Measurements from ENCODE around the gene TMC5. TPM values are rescaled to one million over a fixed set of nuclear protein-coding genes. Genes with fewer than 3 reads are reported as not detected.
"Not testable (repeated sequence)": the region's sequence is repeated elsewhere in the genome, so short reads cannot be mapped to it uniquely, and the experiment has no call there.

TMC5 gene
- polyA plus RNA-seq, 3 donors = not detected

DNA sequence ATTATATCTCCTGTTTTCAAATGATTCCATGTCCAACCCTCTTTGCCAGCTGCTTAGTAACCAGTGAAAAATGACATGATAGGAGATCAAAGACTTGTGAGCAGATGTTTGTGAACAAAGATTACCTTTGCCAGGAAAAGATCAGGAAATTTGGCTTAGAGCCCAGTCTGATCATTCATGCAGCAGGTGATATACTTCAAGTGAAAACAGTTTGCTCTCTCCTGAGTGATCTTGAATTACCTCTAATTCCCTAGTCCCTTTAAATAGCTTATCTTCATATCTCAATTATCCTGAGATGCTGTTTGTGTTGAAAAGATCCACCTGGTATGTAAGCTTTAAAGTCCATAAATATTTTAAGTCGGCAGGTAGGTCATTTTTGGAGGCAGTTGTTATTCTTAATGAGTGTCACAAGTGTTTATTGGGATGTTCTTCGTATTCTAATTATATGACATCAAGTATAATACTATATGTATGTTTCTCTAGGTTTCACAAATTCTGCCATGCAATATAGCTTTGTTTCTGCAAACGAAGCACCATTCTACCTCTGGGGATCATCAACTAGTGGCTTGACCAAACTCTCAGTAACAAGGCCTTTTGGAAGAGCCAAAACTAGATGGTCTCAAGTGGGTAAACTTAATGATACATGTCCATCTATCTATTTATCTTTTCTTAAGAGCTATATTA lies 124.6 kb downstream of the TMC5 start:
- no CpG with 5 or more reads among the region's 3 CpGs for WGBS (ENCODE audit: insufficient coverage)
- Histone ChIP-seq H3K27me3 (ENCODE audit: control insufficient read depth in 2 of 2, insufficient read depth in 2 of 2, low read length in 2 of 2) (no peaks in the 10 kb centered on the region), H3K27ac (ENCODE audit: low read depth in 1 of 2, low read length in 2 of 2) (no peak overlapping the region), H3K4me2 (replicated peaks; ENCODE audit: extremely low read depth, low read length, poor library complexity, severe bottlenecking) (no peak overlapping the region), H3K36me3 (replicated peaks in 1 of 2; ENCODE audit: control insufficient read depth in 1 of 2, insufficient read depth in 2 of 2, low read length in 2 of 2) (peaks cover 52 to 89% of the 10 kb centered on the region in 2 donors), H3K9ac (ENCODE audit: insufficient read depth, low read length, poor library complexity, severe bottlenecking) (no peak overlapping the region), H4K20me1 (ENCODE audit: insufficient read depth, low read length) (no peaks in the 10 kb centered on the region), H3K9me3 (replicated peaks in 1 of 2; ENCODE audit: control insufficient read depth in 1 of 2, insufficient read depth in 1 of 2, low read length in 2 of 2) (peaks cover 0 to 6% of the 10 kb centered on the region in 2 donors), H3K4me1 (ENCODE audit: control insufficient read depth in 1 of 2, insufficient read depth in 2 of 2, low read length in 2 of 2) (no peaks in the 10 kb centered on the region), H2AFZ (ENCODE audit: insufficient read depth, low read depth, low read length, poor library complexity, severe bottlenecking) (no peak overlapping the region), H3K79me2 (ENCODE audit: insufficient read depth, low read length) (no peaks in the 10 kb centered on the region), H3K4me3 (replicated peaks in 1 of 3; ENCODE audit: low read depth in 2 of 3, low read length in 3 of 3) (no peak overlapping the region)
- DNase-seq = no peak
- TF ChIP-seq, protein P1, sequence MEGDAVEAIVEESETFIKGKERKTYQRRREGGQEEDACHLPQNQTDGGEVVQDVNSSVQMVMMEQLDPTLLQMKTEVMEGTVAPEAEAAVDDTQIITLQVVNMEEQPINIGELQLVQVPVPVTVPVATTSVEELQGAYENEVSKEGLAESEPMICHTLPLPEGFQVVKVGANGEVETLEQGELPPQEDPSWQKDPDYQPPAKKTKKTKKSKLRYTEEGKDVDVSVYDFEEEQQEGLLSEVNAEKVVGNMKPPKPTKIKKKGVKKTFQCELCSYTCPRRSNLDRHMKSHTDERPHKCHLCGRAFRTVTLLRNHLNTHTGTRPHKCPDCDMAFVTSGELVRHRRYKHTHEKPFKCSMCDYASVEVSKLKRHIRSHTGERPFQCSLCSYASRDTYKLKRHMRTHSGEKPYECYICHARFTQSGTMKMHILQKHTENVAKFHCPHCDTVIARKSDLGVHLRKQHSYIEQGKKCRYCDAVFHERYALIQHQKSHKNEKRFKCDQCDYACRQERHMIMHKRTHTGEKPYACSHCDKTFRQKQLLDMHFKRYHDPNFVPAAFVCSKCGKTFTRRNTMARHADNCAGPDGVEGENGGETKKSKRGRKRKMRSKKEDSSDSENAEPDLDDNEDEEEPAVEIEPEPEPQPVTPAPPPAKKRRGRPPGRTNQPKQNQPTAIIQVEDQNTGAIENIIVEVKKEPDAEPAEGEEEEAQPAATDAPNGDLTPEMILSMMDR (IDR thresholded peaks at IDR 0.05) = no peak
- intact Hi-C loops (cut with micrococcal nuclease) = no loop called here
- peaks cover 53 to 83% of the 10 kb centered on the region in 2 donors for H3K36me3 Mint-ChIP-seq
- peaks cover 2 to 7% (median 4%) of the 10 kb centered on the region in 7 donors for H3K9me3 Mint-ChIP-seq
- H3K4me1 Mint-ChIP-seq = no peaks in the 10 kb centered on the region
- no peaks in the 10 kb centered on the region for H3K27me3 Mint-ChIP-seq (ENCODE audit: low read depth in 3 of 3)
- no peak overlapping the region for H3K27ac Mint-ChIP-seq
- H3K4me3 Mint-ChIP-seq = no peak overlapping the region

DNA sequence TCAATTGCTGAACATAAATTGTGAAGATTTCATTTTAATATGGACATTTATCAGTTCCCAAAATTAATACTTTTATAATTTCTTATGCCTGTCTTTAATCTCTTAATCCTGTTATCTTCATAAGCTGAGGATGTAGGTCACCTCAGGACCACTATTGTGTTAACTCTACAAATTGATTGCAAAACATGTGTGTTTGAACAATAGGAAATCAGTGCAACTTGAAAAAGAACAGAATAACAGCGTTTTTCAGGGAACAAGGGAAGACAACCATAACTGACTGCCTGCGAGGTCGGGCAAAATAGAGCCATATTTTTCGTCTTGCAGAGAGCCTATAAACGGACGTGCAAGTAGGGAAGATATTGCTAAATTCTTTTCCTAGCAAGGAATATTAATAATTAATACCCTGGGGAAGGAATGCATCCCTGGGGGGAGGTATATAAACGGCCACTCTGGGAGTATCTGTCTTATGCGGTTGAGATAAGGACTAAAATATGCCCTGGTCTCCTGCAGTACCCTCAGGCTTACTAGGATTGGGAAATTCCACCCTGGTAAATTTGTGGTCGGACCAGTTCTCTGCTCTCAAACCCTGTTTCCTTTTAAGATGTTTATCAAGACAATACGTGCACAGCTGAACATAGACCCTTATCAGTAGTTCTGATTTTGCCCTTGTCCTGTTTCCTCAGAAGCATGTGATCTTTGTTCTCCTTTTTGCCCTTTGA lies 125.8 kb downstream of the TMC5 start:
- H3K9ac ChIP-seq (ENCODE audit: insufficient read depth, low read length, poor library complexity, severe bottlenecking); H2AFZ ChIP-seq (ENCODE audit: insufficient read depth, low read depth, low read length, poor library complexity, severe bottlenecking); H4K20me1 ChIP-seq (ENCODE audit: insufficient read depth, low read length); H3K27ac Mint-ChIP-seq; intact Hi-C loops (cut with micrococcal nuclease); H3K4me2 ChIP-seq (replicated peaks; ENCODE audit: extremely low read depth, low read length, poor library complexity, severe bottlenecking); H3K27me3 ChIP-seq (ENCODE audit: control insufficient read depth in 2 of 2, insufficient read depth in 2 of 2, low read length in 2 of 2); H3K9me3 Mint-ChIP-seq; H3K9me3 ChIP-seq (replicated peaks in 1 of 2; ENCODE audit: control insufficient read depth in 1 of 2, insufficient read depth in 1 of 2, low read length in 2 of 2); H3K4me1 ChIP-seq (ENCODE audit: control insufficient read depth in 1 of 2, insufficient read depth in 2 of 2, low read length in 2 of 2); H3K4me1 Mint-ChIP-seq; H3K79me2 ChIP-seq (ENCODE audit: insufficient read depth, low read length); H3K4me3 ChIP-seq (replicated peaks in 1 of 3; ENCODE audit: low read depth in 2 of 3, low read length in 3 of 3); H3K27ac ChIP-seq (ENCODE audit: low read depth in 1 of 2, low read length in 2 of 2); H3K4me3 Mint-ChIP-seq; DNase-seq; H3K27me3 Mint-ChIP-seq (ENCODE audit: low read depth in 3 of 3): not testable (repeated sequence)
- whole genome bisulfite sequencing (ENCODE audit: insufficient coverage) = 40% methylated on average over 1 of the region's 10 CpGs
- peaks cover 55 to 90% of the 10 kb centered on the region in 2 donors for H3K36me3 ChIP-seq (replicated peaks in 1 of 2; ENCODE audit: control insufficient read depth in 1 of 2, insufficient read depth in 2 of 2, low read length in 2 of 2)
- H3K36me3 Mint-ChIP-seq = peaks cover 57 to 84% of the 10 kb centered on the region in 2 donors

Measured in CD14-positive monocyte (primary cell).